SK-N-MC (cell line): ENCODE data around the gene MBOAT7.

ENCODE experiments used
- DNase-seq: peaks from one replicate; pipeline ENCODE4 v3.0.0-alpha.2; 2011; ENCODE audit warnings: low read depth, low spot score
- H3K27ac ChIP-seq: fragments of 200-600 bp; sonication (generic); 2 replicates; pipeline ENCODE4 v1.5.1; 2016; ENCODE audit warnings: mixed run types
- H3K36me3 ChIP-seq: fragments of 200-600 bp; sonication (generic); 2 replicates; pipeline ENCODE4 v1.6.1; 2017; ENCODE audit warnings: antibody characterized with exemption, low read length, mixed read lengths; ENCODE audit not compliant: insufficient read depth
- H3K4me3 ChIP-seq: fragments of 200-600 bp; sonication (generic); 2 replicates; pipeline ENCODE4 v1.5.1; 2016
- H3K9ac ChIP-seq: fragments of 200-600 bp; sonication (generic); 2 replicates; pipeline ENCODE4 v1.8.0; 2017; ENCODE audit warnings: mixed run types, mixed read lengths; ENCODE audit not compliant: insufficient read length
- H3K9me3 ChIP-seq: fragments of 200-600 bp; sonication (generic); 2 replicates; pipeline ENCODE4 v1.6.1; 2017; ENCODE audit warnings: low read depth, mild to moderate bottlenecking, antibody characterized with exemption, low read length, moderate library complexity, mixed read lengths
- EZH2 ChIP-seq: fragments of 200-600 bp; sonication (generic); IDR thresholded peaks from one replicate; pipeline ENCODE4 v1.6.1; 2017; ENCODE audit warnings: antibody characterized with exemption
- FOXP2 ChIP-seq: optimal IDR thresholded peaks from 2 replicates; pipeline ENCODE3; 2011; ENCODE audit warnings: mild to moderate bottlenecking, moderate library complexity; ENCODE audit not compliant: insufficient read depth; ENCODE audit errors: extremely low read length, control extremely low read depth
- POLR2AphosphoS5 ChIP-seq: IDR thresholded peaks from 2 replicates; pipeline ENCODE4 v1.6.1; 2012; ENCODE audit warnings: mild to moderate bottlenecking, low read depth, low read length, borderline replicate concordance

The MBOAT7 gene

GRCh38 chr19:54169149-54169740, 20.1 kb downstream of the MBOAT7 start:
- no peaks in the 10 kb centered on the region for H3K9me3 ChIP-seq
- no peak overlapping the region for H3K4me3 ChIP-seq
- H3K27ac ChIP-seq: no peak overlapping the region
- H3K9ac ChIP-seq: no peak overlapping the region
- no peaks in the 10 kb centered on the region for H3K36me3 ChIP-seq
- TF ChIP-seq FOXP2 (no peak), POLR2AphosphoS5 (no peak), EZH2 (no peak)
- DNase-seq: no peak

GRCh38 chr19:54168174-54168917, 21.0 kb downstream of the MBOAT7 start:
- Histone ChIP-seq H3K27ac (no peak overlapping the region), H3K9ac (no peak overlapping the region), H3K36me3 (no peaks in the 10 kb centered on the region), H3K9me3 (no peaks in the 10 kb centered on the region), H3K4me3 (no peak overlapping the region)
- DNase-seq: peak; percentile 26
- TF ChIP-seq POLR2AphosphoS5 (no peak), FOXP2 (no peak), EZH2 (no peak)

- no peak overlapping the region for H3K9ac ChIP-seq
- no peaks in the 10 kb centered on the region for H3K9me3 ChIP-seq
- TF ChIP-seq EZH2 (no peak), POLR2AphosphoS5 (no peak), FOXP2 (no peak)
- H3K36me3 ChIP-seq: no peaks in the 10 kb centered on the region
- H3K4me3 ChIP-seq: no peak overlapping the region
- no peak for DNase-seq
- H3K27ac ChIP-seq: no peak overlapping the region
Observed at GRCh38 chr19:54165222-54165621, 24.2 kb downstream of the MBOAT7 start.

- Histone ChIP-seq H3K36me3 (no peaks in the 10 kb centered on the region), H3K9ac (no peak overlapping the region), H3K4me3 (no peak overlapping the region), H3K27ac (no peak overlapping the region), H3K9me3 (no peaks in the 10 kb centered on the region)
- TF ChIP-seq FOXP2: no peak
- no peak for TF ChIP-seq POLR2AphosphoS5
- TF ChIP-seq EZH2: no peak
- DNase-seq: no peak
Observed at GRCh38 chr19:54164369-54165068, 24.9 kb downstream of the MBOAT7 start.

GRCh38 chr19:54162884-54163283, 26.5 kb downstream of the MBOAT7 start:
- peak overlapping the region; percentile 78 for H3K4me3 ChIP-seq
- no peak for DNase-seq
- H3K36me3 ChIP-seq: 0 out of 2 replicates have a peak, but pooled peaks cover 2% of the 10 kb centered on the region
- no peak overlapping the region for H3K9ac ChIP-seq
- TF ChIP-seq POLR2AphosphoS5 (no peak), FOXP2 (no peak), EZH2 (no peak)
- H3K27ac ChIP-seq: no peak overlapping the region
- no peaks in the 10 kb centered on the region for H3K9me3 ChIP-seq

- Histone ChIP-seq H3K4me3 (peak overlapping the region; percentile 78), H3K9me3 (no peaks in the 10 kb centered on the region), H3K27ac (no peak overlapping the region), H3K36me3 (peaks cover 3% of the 10 kb centered on the region; the same call in 1 of the 2 replicates), H3K9ac (no peak overlapping the region)
- no peak for DNase-seq
- TF ChIP-seq EZH2: no peak
- no peak for TF ChIP-seq FOXP2
- no peak for TF ChIP-seq POLR2AphosphoS5
Observed at GRCh38 chr19:54162241-54162805, 27.1 kb downstream of the MBOAT7 start.

GRCh38 chr19:54160854-54161253, 28.5 kb downstream of the MBOAT7 start:
- H3K9ac ChIP-seq: peak overlapping the region; percentile 91
- no peak for DNase-seq
- no peak overlapping the region for H3K27ac ChIP-seq
- H3K4me3 ChIP-seq: peak overlapping the region; percentile 97
- TF ChIP-seq POLR2AphosphoS5 (no peak), EZH2 (no peak), FOXP2 (no peak)
- no peaks in the 10 kb centered on the region for H3K9me3 ChIP-seq
- peaks cover 16% of the 10 kb centered on the region for H3K36me3 ChIP-seq
